ENCODE results near the gene HOXB13.
A peak's percentile ranks its signal among the peaks of the same experiment; 100 is the strongest.

The HOXB13 gene

GRCh38 chr17:48711128-48711527 is 17.4 kb downstream of the HOXB13 start:
- no peak for DNase-seq

- DNase-seq: no peak
Observed at GRCh38 chr17:48704361-48705248, 23.9 kb downstream of the HOXB13 start.

GRCh38 chr17:48701864-48702532 is 26.6 kb downstream of the HOXB13 start:
- DNase-seq: no peak

- DNase-seq: no peak
Observed at GRCh38 chr17:48693178-48693577, 35.4 kb downstream of the HOXB13 start.

- no peak for DNase-seq
Observed at GRCh38 chr17:48692049-48692448, 36.5 kb downstream of the HOXB13 start.

GRCh38 chr17:48690655-48691054 is 37.9 kb downstream of the HOXB13 start:
- DNase-seq: no peak

GRCh38 chr17:48681609-48682008 is 46.9 kb downstream of the HOXB13 start:
- DNase-seq: no peak

GRCh38 chr17:48679385-48680096 is 49.0 kb downstream of the HOXB13 start:
- no peak for DNase-seq

GRCh38 chr17:48678141-48678971 is 50.2 kb downstream of the HOXB13 start:
- DNase-seq: peak in 37 of 51 donors; percentile 0 to 66 (median 16)

- DNase-seq: no peak
Observed at GRCh38 chr17:48676963-48677558, 51.5 kb downstream of the HOXB13 start.
